GM21786 (cell line): ENCODE measurements around the gene STAU1.
A peak's percentile ranks its signal among the peaks of the same experiment; 100 is the strongest.
"Not testable (repeated sequence)": the region's sequence is repeated elsewhere in the genome, so short reads cannot be mapped to it uniquely, and the experiment has no call there.

Experiments
- ATAC-seq: cut with Tn5 transposase; IDR thresholded peaks from one replicate; pipeline ENCODE4 v1.9.1; 2021; ENCODE audit not compliant: unreplicated experiment

Gene STAU1, protein sequence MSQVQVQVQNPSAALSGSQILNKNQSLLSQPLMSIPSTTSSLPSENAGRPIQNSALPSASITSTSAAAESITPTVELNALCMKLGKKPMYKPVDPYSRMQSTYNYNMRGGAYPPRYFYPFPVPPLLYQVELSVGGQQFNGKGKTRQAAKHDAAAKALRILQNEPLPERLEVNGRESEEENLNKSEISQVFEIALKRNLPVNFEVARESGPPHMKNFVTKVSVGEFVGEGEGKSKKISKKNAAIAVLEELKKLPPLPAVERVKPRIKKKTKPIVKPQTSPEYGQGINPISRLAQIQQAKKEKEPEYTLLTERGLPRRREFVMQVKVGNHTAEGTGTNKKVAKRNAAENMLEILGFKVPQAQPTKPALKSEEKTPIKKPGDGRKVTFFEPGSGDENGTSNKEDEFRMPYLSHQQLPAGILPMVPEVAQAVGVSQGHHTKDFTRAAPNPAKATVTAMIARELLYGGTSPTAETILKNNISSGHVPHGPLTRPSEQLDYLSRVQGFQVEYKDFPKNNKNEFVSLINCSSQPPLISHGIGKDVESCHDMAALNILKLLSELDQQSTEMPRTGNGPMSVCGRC

GRCh38 chr20:49187851-49188641 lies at the start of gene STAU1:
STAU1 (minus strand) TSS chr20:49188334; CDS start chr20:49166201, 22,133 bp downstream.
- peak; percentile 87 for ATAC-seq

- no peak for ATAC-seq
Observed at GRCh38 chr20:49237531-49237930, 49.4 kb upstream of the STAU1 start.

DNA sequence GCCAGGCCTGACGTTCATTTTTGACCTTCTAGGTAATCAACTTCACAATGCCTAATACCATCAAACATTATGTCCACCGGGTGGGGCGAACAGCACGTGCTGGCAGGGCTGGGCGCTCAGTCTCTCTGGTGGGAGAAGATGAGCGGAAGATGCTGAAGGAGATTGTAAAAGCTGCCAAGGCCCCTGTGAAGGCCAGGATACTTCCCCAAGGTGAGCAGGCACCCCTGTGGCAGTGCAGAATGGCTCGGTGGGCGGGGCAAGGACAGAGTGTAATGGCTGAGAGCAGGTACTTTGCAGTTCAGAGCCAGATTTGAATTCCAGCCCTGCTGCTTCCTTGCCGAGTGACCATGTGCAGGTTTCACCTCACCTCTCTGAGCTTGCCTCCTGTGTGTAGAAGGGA lies 48.2 kb upstream of the STAU1 start:
- ATAC-seq = no peak

GRCh38 chr20:49234831-49235230 lies 46.7 kb upstream of the STAU1 start:
- no peak for ATAC-seq

DNA sequence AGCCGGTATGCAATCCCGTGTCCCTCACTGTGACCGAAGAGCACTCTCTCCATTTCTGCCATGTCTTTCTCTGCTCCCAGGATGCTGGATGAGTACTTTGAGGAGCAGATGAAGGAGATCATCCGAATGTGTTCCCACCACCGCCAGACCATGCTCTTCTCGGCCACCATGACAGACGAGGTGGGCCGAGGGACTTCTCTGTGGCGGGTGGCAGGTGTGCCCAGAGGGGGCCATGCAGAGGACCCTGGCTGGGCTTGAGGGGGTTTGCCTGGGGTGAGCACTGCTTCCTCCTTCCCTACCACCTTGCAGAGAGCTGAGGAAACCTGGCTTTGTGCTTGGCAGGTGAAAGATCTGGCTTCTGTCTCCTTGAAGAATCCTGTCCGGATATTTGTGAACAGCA lies 45.1 kb upstream of the STAU1 start:
- no peak for ATAC-seq

DNA sequence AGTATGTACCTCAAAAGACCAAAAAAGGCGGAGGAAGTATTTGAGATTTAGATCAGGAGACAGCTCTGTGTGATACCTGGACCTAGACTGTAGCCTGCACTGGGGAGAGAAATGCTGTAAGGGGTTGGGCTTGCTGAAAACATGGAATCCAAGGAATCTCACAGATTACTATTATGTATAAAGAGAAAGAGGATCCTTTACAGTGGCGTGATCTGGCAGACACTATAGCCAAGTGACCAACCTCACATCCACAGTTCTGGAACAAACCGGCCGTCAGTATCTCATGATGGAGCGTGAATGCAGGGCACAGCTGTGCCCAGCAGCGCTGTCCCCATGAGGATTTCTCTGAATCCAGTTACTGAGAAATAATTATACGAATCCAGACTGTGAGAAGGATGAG lies 43.3 kb upstream of the STAU1 start:
- no peak for ATAC-seq

DNA sequence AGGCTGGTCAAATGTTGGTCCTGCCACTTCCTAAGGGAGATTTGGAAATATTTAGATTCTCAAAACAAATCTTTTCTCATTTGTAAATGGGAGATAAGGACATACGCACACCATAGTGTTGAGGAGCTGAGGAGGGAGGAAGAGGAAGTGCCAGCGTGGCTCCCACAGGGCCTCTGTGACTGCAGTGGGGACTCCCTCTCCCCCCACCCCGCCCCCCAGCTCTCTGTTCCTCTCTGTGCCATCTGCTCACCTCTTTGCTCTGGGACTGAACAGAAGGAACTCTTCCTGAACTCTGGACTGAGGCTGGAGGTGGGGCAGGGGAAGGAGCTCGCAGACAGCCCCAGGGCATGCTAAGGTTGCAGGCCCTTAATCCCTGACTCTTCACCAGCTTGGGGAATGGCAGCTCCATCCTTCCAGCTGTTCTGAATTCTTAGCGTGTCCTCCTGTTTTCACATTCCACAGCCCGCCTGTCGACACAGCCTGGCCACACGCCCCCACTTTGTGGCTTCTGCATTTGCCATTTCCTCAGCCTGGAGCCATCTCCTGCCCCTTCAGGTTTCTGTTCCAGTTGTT lies 42.5 kb upstream of the STAU1 start:
- ATAC-seq = no peak

- no peak for ATAC-seq
Observed at GRCh38 chr20:49230021-49230420, 41.9 kb upstream of the STAU1 start.

GRCh38 chr20:49229381-49229780 lies 41.2 kb upstream of the STAU1 start:
- no peak for ATAC-seq

DNA sequence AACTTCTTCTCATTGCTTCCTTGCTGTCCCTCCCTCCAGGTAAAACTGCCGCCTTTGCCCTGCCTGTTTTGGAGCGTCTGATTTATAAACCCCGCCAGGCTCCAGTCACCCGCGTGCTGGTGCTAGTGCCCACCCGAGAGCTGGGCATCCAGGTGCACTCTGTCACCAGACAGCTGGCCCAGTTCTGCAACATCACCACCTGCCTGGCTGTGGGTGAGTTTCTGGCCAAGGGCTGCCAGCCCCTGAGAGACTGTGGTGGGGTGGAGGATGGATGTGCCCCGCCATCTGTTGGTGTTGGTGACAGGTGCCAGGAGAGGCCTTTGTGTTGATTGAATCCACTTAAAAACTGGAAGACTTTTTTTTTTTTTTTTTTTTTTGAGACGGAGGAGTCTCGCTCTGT lies 40.5 kb upstream of the STAU1 start:
- no peak for ATAC-seq

DNA sequence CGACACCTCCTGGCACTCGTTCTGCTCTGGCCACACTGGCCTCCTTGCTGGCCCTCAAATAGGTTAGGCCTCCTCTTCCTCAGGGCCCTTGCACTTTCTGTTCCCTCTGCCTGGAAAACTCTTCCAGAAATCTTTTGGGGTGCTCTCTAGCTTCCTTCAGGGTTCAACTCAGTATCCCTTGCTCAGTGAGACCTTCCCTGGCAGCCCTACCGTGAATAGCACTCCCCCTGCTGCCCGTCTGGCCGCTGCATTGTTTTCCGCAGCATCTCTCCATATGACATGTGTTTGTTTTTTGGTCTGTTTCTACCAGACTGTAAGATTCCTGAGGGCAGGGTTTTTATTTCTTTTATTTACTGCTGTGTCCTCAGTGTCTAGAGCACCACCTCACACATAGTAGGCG lies 37.8 kb upstream of the STAU1 start:
- ATAC-seq = no peak

DNA sequence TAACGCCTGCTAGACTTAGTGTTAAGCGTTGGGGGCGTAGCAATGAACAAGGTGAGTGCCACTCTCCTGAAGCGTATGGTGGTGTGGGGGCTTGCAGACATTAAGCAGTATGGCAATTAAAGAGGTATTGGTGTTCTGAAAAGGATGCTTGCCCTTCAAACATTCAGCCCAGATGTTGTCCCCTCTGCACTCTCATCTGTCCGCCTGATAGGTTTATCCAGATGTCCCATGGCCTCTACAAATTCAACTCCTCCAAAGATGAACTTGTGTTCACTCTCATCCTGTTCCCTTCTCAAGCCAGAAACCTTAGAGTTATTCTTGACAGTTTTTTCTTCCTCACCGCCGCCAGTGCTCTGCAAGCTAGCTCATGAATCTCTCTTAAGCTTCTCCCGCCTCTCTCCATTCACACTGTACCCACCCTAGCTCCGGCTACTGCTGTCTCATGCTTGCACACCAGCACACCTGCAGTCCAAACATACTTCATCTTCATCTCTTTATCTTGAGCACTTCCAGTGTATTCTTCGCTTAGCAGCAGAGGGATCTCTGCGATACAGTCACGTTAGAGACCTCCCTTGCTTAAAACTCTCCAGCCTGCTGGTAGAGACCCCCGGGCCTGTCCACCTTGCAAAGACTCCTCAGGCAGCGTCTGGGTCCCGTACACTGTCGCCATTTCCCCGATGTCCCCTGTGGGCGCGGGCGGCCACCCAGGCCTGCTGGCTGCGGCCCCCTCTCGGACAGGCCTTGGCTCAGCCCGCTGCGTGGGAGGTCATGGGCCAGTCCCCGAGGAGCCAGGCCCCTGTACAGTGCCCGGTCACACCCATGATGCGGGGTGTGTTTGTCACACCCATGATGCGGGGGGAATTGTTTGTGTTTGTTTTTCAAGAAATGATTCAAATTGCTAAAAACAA lies 32.0 kb upstream of the STAU1 start:
- no peak for ATAC-seq

- peak; percentile 90 for ATAC-seq
Observed at GRCh38 chr20:49219091-49219923, 31.2 kb upstream of the STAU1 start, which contains the start of gene DDX27. DDX27 (plus strand) TSS chr20:49219416; CDS start chr20:49219449, 33 bp downstream.

- ATAC-seq = not testable (repeated sequence)
Observed at GRCh38 chr20:49218739-49219090, 30.6 kb upstream of the STAU1 start.

DNA sequence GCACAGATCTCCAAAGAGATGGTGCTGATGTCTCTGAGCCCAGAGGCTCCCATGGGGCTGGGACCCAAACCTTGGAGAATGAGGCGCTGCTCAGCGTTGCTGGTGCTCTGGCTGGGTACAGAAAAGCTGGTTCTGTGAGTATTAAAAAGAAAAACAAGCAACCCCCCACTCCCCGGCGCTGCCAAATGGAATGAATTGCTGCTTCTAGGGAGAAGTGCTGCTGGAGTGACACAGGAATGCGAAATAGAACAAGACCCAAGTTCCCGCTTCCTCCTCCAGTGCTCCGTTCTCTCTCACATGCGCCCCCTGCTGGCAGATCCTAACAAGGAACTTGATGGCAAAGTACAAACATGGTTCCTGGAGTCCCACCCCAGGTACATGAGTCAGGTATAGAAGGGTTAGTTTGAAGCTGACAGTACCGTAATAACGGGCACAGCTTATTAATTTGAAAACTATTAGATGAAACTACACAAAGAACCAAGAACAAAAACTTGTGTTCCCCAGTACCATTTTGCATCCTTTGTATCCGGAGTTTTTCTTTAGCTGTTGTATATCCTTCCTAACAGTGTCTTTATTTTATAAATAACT lies 29.0 kb upstream of the STAU1 start:
- ATAC-seq = no peak

DNA sequence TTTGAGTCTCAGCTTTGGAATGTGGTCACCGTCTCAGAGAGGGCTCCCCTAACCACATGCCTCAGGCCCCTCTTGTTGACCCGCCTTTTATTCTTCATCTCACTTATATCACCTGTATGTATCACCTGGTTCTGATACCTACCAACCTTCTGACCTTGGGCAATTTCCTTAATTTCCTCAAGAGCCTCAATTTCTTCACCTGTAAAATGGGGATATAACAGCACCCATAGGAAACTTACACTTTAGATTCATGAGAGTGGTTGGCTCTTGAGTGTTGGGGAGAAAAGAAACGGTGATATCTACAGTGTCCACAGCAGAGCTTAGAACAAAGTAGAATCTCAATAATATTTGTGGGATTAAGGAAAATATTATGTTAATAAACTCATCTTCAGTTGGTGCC lies 27.1 kb upstream of the STAU1 start:
- no peak for ATAC-seq

- no peak for ATAC-seq
Observed at GRCh38 chr20:49214571-49214970, 26.4 kb upstream of the STAU1 start.

- ATAC-seq = no peak
Observed at GRCh38 chr20:49210757-49211110, 22.6 kb upstream of the STAU1 start.

DNA sequence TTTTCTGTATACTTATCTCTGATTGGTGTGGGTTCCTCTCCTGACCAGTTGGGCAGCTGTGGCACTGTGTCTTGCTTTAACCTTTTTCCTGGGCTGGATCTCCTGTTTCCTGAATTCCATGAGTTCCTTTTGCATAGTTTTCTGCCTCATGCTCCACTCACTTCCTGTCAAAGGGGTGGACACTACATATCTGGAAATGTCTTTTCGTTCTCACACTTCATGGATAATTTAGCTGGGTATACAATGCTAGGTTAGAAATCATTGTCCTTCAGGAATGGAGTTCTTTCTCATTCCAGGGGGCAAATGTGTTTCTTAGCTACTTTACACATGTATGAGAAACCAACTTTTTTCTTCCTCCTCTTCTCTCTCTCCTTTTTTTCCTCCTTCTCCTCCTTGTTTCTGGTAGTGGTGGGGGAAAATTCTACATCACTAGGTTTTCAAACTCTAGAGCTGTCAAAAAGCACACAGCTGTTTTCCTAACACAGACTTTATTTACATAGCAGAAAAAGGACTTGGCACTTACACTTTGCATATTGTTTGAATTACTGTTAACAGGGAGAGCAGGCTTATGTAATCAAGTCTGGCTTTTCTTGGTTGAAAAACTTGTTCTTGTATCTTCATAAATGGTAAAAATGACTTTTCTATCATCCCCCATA lies 22.1 kb upstream of the STAU1 start:
- ATAC-seq = no peak
